Kidney (tissue), 14 donors: ENCODE measurements around the gene GNA12. TPM values are rescaled to one million over a fixed set of nuclear protein-coding genes. Genes with fewer than 3 reads are reported as not detected.

Source experiments
- DNase-seq, 5 donors: peaks; one replicate each; pipeline ENCODE4 v3.0.0-alpha.2; 2013 to 2020
- FAIRE-seq: peaks from 2 replicates; lab custom pipeline; 2012; peaks lifted over from hg19 to GRCh38; lab: Jason Lieb, UNC
- H3K27ac ChIP-seq, 2 donors: one replicate each; pipeline ENCODE4 v1.7.0; 2013; ENCODE audit warnings: low read depth in 2 of 2, low read length in 2 of 2, inconsistent platforms in 1 of 2
- H3K27me3 ChIP-seq: one replicate; pipeline ENCODE4 v1.7.1; 2013; ENCODE audit warnings: low read length, inconsistent platforms; ENCODE audit not compliant: control insufficient read depth, insufficient read depth
- H3K36me3 ChIP-seq, 3 donors: one replicate each; pipeline versions ENCODE4 v1.7.0 to v1.7.1; 2013; ENCODE audit warnings: low read length in 3 of 3, control low read depth in 1 of 3, inconsistent platforms in 1 of 3; ENCODE audit not compliant: insufficient read depth in 3 of 3, control insufficient read depth in 2 of 3
- H3K4me1 ChIP-seq, 3 donors: one replicate each; pipeline versions ENCODE4 v1.7.0 to v1.7.1; 2013; ENCODE audit warnings: low read length in 3 of 3, inconsistent platforms in 1 of 3, low read depth in 1 of 3; ENCODE audit not compliant: control insufficient read depth in 2 of 3, insufficient read depth in 2 of 3
- H3K4me3 ChIP-seq, 3 donors: one replicate each; pipeline versions ENCODE4 v1.7.0 to v1.8.1; 2013; ENCODE audit warnings: low read length in 3 of 3, control low read depth in 1 of 3, inconsistent platforms in 1 of 3
- H3K9ac ChIP-seq, 3 donors: one replicate each; pipeline versions ENCODE4 v1.7.0 to v1.7.1; 2013; ENCODE audit warnings: low read length in 3 of 3, control low read depth in 1 of 3, inconsistent platforms in 1 of 3
- H3K9me3 ChIP-seq, 3 donors: one replicate each; pipeline versions ENCODE4 v1.7.0 to v1.7.1; 2013; ENCODE audit warnings: low read length in 3 of 3, control low read depth in 1 of 3, inconsistent platforms in 1 of 3; ENCODE audit not compliant: control insufficient read depth in 2 of 3, insufficient read depth in 1 of 3
- CTCF ChIP-seq: IDR thresholded peaks from 3 replicates; pipeline ENCODE4 v1.5.1; 2012; ENCODE audit warnings: mild to moderate bottlenecking, moderate library complexity, borderline replicate concordance; ENCODE audit not compliant: insufficient read depth; ENCODE audit errors: extremely low read depth
- intact Hi-C: fragments of 100-400 bp; cut with DNase I; formaldehyde crosslinking; loops from one replicate; pipeline ENCODE4 v1.11.1; 2022
- polyA plus RNA-seq: library from polyadenylated mRNA; stranded (reverse); fragments of 350-450 nt; fragmentation: Illumina TruSeq; extraction: RNeasy Lipid Tissue Mini Kit (QIAGEN cat#74804); gene quantifications from one replicate; pipeline ENCODE4 v1.2.3, GENCODE V29; 2014; ENCODE audit warnings: low read depth, low replicate concordance; ENCODE audit not compliant: insufficient read depth
- total RNA-seq: library from RNA; stranded (reverse); fragmentation: NEBNext Ultra II Directional; extraction: Animal tissue kit (Norgen Biotek cat#: 25700); gene quantifications from one replicate; pipeline ENCODE4 v1.2.1, GENCODE V29; 2021
- donor health status: control.
- donor health status: control.
- donor health status: control.
- donor health status: control.
- donor health status: control.
- donor health status: DM: yes; HTN: yes; CAD: no.
- donor health status: Normal renal cell carcinoma (clear cell type).

GNA12 gene
- total and polyA plus RNA-seq, 2 donors from 2014 or later: 16.5 to 41.1 TPM

GRCh38 chr7:2807845-2808772 is 36.0 kb downstream of the GNA12 start:
- DNase-seq: peak in 2 of 5 donors; percentile 51 to 60
- no peak overlapping the region for H3K27ac ChIP-seq
- peak overlapping the region in 1 of 3 donors; percentile 39 for H3K9ac ChIP-seq
- FAIRE-seq: no peak
- peak overlapping the region in 1 of 3 donors; percentile 17 for H3K4me3 ChIP-seq
- H3K27me3 ChIP-seq: no peaks in the 10 kb centered on the region
- peaks cover 0 to 8% (median 6%) of the 10 kb centered on the region in 3 donors for H3K4me1 ChIP-seq
- intact Hi-C loops: no loop called here
- no peak for TF ChIP-seq CTCF
- no peaks in the 10 kb centered on the region for H3K36me3 ChIP-seq
- H3K9me3 ChIP-seq: no peaks in the 10 kb centered on the region

- H3K36me3 ChIP-seq: no peaks in the 10 kb centered on the region
- H3K27me3 ChIP-seq: no peaks in the 10 kb centered on the region
- no peak overlapping the region for H3K27ac ChIP-seq
- no peak for TF ChIP-seq CTCF
- H3K9ac ChIP-seq: no peak overlapping the region
- H3K9me3 ChIP-seq: no peaks in the 10 kb centered on the region
- peak overlapping the region in 1 of 3 donors; percentile 17 for H3K4me3 ChIP-seq
- H3K4me1 ChIP-seq: peaks cover 0 to 9% (median under 1%) of the 10 kb centered on the region in 3 donors
- FAIRE-seq (no peak), DNase-seq (peak in 1 of 5 donors; percentile 46)
- intact Hi-C loops: no loop called here
Observed at GRCh38 chr7:2807460-2807844, 36.7 kb downstream of the GNA12 start.

DNA sequence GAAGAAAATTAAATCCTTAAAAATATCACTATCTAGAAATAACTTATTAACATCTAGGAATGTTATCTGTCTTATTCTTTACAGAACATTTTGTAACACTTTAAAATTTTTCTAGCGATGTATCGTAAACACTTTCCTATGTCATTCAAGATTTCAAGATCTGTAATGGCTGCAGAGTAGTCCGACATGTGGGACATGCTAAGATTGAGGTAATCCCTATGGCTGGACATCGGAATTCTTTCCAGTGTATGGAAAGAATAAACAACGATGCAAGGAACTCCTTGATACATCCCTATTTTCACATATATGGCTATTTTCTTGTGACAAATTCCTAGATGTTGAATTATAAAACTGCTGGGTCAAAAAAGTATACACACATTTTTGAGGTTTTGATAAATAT is 37.5 kb downstream of the GNA12 start:
- H3K27me3 ChIP-seq: no peaks in the 10 kb centered on the region
- intact Hi-C loops: no loop called here
- H3K36me3 ChIP-seq: no peaks in the 10 kb centered on the region
- TF ChIP-seq CTCF: no peak
- H3K9me3 ChIP-seq: no peaks in the 10 kb centered on the region
- no peak overlapping the region for H3K27ac ChIP-seq
- DNase-seq (no peak), FAIRE-seq (no peak)
- H3K9ac ChIP-seq: no peak overlapping the region
- H3K4me3 ChIP-seq: no peak overlapping the region
- peaks cover 0 to 9% (median 0%) of the 10 kb centered on the region in 3 donors for H3K4me1 ChIP-seq
